ENCODE data around the gene FOXB2.
"Not testable (repeated sequence)": the region's sequence is repeated elsewhere in the genome, so short reads cannot be mapped to it uniquely, and the experiment has no call there.

The FOXB2 gene

DNA sequence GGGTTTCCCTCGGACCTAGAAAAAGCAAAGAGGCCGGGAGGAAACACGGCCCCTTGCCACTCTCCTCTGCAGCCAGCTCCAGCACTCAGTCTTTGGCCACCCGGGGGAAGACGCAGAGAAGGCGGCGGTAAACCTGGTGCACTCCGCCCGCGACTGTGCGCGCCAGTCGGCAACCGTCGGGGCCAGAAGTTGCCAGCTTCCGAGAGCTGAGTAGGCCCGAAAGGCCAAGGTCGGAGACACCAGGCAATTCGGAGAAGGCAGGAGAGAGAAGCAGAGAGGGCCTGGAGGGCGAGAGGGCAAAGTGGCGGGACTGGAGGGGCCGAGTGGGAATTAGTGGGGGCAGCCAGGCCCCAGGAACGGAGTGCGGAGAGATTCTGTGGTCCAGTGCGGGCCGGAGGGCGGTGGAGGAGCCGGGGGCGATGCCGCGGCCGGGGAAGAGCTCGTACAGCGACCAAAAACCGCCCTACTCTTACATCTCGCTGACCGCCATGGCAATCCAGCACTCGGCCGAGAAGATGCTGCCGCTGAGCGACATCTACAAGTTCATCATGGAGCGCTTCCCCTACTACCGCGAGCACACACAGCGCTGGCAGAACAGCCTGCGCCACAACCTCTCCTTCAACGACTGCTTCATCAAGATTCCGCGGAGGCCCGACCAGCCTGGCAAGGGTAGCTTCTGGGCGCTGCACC lies at the start of gene FOXB2:
Gene FOXB2, plus strand, starts transcription at position 420 of the 690 bp plus-strand sequence. Its CDS starts 0 bp downstream, at position 420.
- DNase-seq, result no peak

- no peak for DNase-seq
These were observed 49.7 kb upstream of the FOXB2 start for GRCh38 chr9:76969716-76970115.

DNA sequence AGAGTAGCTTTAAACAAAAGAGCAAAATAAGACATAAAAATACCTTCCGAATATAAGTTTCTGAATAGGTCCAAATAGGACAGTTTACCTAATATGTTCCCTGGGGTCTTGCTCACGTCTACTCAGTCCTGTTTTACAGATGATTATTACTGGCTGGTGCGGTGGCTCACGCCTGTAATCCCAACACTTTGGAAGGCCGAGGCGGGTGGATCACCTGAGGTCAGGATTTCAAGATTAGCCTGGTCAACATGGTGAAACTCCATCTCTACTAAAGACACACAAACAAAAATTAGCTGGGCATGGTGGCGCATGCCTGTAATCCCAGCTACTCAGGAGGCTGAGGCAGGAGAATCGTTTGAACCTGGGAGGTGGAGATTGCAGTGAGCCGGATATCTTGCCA lies 40.6 kb upstream of the FOXB2 start:
- DNase-seq, result not testable (repeated sequence)

- no peak for DNase-seq
These were observed 38.9 kb upstream of the FOXB2 start for GRCh38 chr9:76980566-76980965.

- no peak for DNase-seq
These were observed 35.0 kb upstream of the FOXB2 start for GRCh38 chr9:76984486-76984885.

- no peak for DNase-seq
These were observed 33.9 kb upstream of the FOXB2 start for GRCh38 chr9:76985581-76985980.

DNA sequence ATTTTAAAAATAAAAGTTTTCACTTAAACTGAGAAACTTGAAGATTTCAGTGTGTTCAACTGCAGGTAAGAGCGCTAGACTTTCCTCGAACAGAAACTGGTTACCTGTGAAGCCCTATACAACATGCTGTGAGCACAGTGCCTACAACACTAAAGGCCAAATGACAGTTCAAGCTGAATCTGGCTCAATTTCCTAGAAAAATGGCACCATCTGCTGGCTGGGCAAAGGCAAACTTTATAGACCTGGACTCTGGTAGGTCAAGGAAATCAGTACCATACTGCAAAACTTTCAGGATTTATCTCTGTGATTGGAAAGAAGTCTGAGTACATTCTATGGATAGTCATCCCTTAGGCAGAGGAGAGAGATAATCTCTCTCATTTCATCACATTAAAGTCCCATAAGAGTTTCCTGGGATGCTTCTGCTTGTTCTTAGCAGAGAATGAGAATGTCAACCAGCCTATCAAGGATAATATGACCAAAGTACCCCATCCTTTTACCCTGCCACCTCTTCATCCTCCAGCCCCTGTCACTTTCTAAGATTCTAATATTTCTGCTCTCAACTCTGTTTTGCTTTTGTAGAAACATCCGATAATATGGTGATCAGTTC lies 31.8 kb upstream of the FOXB2 start:
- peak; percentile 40 for DNase-seq

DNA sequence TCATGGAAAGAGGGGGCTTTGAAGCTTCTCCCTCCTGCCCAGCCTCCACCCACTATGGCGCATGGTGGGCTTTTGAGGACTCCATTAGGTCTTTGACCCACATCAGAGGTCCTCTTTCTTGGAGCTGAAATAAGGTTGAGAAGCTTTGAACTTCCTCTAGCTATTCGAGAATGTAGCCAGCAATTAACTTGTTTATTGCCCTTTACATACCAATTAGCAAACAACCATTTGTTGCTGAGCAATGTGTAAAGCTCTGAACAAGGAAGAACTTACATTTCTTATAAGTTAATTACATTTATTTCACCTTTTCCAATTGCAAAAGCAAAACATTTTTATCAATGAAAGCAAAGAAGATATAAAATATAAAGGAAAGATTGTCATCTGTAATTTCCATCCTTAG lies 30.5 kb upstream of the FOXB2 start:
- no peak for DNase-seq

DNA sequence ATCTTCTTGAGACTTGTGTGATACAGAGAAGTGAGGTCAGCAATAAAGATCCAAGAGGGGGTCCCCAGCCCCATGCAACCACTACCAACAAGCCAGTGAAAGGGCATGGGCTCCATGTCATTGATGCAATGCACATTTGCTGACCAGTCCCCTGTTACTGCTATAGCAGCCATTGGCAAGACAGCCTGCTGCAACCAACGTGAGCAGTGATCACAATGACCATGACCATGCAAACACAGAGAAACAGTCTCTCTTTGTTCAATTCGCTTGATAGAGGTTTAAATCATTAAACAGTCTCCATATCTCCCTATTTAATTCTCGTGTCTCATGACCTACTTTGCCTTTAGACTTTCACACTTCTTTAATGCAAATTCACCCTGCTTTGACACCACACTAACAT lies 30.0 kb upstream of the FOXB2 start:
- DNase-seq, result no peak

DNA sequence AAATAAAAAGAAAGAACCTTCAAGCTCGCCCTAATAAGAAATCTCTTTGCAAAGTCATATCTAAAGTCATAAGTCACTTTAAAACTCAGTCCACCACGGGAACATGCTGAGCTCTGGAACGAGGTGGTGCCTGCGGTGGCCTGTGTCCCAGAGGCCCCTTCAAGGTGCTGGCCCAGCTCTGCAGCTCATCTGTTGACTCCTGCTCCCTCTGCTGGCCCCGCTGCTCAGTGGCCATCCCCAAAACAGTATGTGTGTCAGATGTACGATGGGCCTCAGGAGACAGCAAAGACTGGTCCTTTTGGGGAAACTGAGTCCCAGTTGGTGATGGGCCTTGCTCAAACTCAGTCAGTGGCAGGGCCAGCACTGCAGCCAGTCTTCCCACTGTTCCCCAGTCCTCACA lies 22.8 kb upstream of the FOXB2 start:
- no peak for DNase-seq

DNA sequence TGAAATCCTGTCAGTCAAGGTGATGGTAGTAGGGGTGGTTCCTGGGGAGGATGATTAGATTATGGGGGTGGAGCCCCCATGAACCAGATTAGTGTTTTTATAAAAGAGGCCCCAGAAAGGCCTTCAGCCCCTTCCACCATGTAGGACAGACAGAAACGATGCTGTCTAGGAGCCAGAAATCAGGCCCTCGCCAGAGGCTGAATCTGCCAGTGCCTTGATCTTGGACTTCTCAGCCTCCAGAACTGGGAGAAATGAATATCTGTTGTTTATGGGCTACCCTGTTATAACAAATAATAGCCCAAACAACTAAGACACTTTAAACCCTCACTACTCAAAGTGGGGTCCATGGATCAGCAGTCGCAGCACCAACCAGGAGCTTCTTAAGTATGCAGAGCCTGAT lies 20.2 kb upstream of the FOXB2 start:
- no peak for DNase-seq

- DNase-seq, result no peak
These were observed 19.1 kb upstream of the FOXB2 start for GRCh38 chr9:77000330-77000729.

GRCh38 chr9:77003366-77003765 lies 16.1 kb upstream of the FOXB2 start:
- no peak for DNase-seq

- no peak for DNase-seq
These were observed 14.2 kb upstream of the FOXB2 start for GRCh38 chr9:77005216-77005615.

DNA sequence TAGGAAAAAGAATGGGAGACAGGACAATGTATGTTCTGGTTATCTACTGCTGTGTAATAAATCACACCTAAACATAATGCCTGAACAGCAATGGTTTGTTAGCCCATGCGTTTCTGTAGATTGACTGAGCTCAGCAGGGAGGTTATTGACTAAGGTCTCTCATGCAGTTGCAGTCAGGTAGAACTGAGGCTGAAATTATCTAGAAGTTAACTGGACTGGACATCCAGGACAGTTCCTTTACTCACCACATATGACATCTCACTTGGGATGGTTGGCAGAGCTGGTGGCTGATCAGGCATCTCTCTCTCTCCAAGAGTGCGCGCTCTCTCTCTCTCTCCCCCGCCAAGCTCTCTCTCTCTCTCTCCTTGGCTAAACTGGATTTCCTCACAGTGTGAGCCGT lies 8.9 kb upstream of the FOXB2 start:
- no peak for DNase-seq

GRCh38 chr9:77011973-77012821 lies 7.3 kb upstream of the FOXB2 start:
- peak; percentile 47 for DNase-seq

DNA sequence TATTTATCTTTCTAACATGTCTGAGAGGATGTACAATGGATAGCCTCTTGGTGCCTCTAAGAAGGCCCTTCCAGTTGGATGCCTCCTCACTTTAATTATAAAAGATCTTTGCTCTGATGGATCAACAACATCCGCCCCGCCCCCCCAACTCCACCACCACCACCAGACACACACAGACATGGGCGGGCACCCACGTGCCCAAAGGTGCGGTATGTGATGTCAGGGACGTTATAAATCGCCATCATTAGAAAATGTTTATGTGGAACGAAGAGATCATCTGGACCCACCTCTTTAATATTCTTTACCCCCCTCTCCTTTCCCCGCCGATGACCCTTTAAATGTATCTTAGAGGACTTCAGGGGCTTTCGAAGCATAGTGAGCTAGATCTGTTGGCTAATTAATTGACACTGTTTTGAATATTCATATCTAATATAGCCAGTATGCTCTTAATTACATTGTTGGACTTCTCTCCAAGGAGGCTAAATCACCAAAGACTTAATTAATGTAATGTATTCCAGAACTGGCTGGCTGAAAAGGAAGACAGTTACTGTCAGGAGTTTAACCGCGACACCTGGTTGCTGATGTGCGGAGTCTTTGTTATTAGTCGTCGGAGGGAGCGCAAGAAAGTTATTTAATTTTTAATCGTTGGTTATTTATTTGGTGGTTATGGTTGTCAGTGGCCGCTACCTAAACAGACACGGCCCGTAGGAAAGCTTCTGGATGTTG lies 6.1 kb upstream of the FOXB2 start:
- DNase-seq, result no peak

- no peak for DNase-seq
These were observed 5.4 kb upstream of the FOXB2 start for GRCh38 chr9:77013932-77014596.

DNA sequence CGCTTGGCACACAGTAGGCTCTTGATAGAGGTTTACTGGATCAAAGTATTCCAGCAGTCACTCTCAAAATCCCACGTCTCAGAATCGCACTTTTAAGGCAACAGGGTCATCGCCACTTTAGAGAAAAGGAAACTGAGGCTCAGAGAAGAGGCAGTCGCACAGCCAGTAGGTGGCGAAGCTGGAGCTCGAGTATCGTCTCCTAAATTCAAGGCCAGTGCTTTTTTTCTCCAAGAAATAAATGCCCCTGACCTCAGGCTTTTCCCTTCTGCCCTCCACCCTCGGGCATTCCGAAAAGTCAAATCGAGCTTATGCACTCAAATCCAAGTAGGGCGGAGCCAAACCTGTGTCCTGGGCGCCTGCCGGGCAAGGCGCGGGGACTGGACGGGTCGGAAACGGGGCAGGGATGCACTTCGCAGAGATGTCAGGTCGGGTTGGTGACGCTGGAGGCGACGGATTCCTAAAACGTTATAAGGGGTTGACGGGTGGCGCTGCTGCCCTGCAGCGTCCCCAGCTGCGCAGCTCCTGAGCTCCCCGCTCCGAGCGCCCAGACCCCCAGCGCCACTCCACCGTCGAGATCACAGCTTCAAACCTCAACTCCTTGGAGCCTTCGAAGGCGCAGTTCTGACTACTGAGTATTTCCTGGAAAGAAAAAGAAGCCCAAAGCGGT lies 4.7 kb upstream of the FOXB2 start:
- no peak for DNase-seq

GRCh38 chr9:77015327-77016048 lies 4.0 kb upstream of the FOXB2 start:
- DNase-seq, result no peak

- DNase-seq, result no peak
These were observed 3.3 kb upstream of the FOXB2 start for GRCh38 chr9:77016121-77016525.
